Activated CD4-positive, alpha-beta memory T cell treated with anti-CD3 and anti-CD28 coated beads, Interleukin-2, amount 10 ng/mL, durations not matched to agents 7 days and 5 days (primary cell): Measurements from ENCODE around the gene EYS. TPM values are rescaled to one million over a fixed set of nuclear protein-coding genes. Genes with fewer than 3 reads are reported as not detected.
A peak's percentile ranks its signal among the peaks of the same experiment; 100 is the strongest.

Experiments
- CTCF ChIA-PET: fragments of 350-600 bp; sonication (Branson Sonifier 250); formaldehyde crosslinking; loops from one replicate; lab custom pipeline; 2021; ENCODE audit warnings: antibody characterized with exemption, inconsistent platforms; lab: Charles Lee
- POLR2A ChIA-PET: fragments of 350-600 bp; sonication (Branson Sonifier 250); formaldehyde crosslinking; loops from one replicate; lab custom pipeline; 2021; ENCODE audit warnings: antibody characterized with exemption; lab: Charles Lee
- DNase-seq: peaks from one replicate; pipeline ENCODE4 v3.0.0-alpha.2; 2020
- H3K27ac Mint-ChIP-seq: one replicate; pipeline ENCODE4 v1.8.0; 2021; ENCODE audit warnings: mild to moderate bottlenecking, mixed read lengths
- H3K27me3 Mint-ChIP-seq: one replicate; pipeline ENCODE4 v1.8.0; 2021; ENCODE audit warnings: mixed read lengths
- H3K36me3 Mint-ChIP-seq: one replicate; pipeline ENCODE4 v1.8.0; 2021; ENCODE audit warnings: low read depth, mixed read lengths
- H3K4me1 Mint-ChIP-seq: one replicate; pipeline ENCODE4 v1.8.0; 2021; ENCODE audit warnings: mixed read lengths
- H3K4me3 Mint-ChIP-seq: one replicate; pipeline ENCODE4 v1.8.0; 2021; ENCODE audit warnings: mild to moderate bottlenecking, mixed read lengths
- H3K9me3 Mint-ChIP-seq: one replicate; pipeline ENCODE4 v1.8.0; 2021; ENCODE audit warnings: mixed read lengths
- total RNA-seq, 2 experiments: library from RNA; stranded (reverse); gene quantifications; one replicate each; pipeline ENCODE4 v1.2.3, GENCODE V29; 2021

EYS gene
- total RNA-seq, 2 experiments from 2014 or later: not detected

- no peak overlapping the region for H3K27ac Mint-ChIP-seq
- ChIA-PET CTCF (no interaction called here), POLR2A (no interaction called here)
- H3K9me3 Mint-ChIP-seq: peaks cover 8% of the 10 kb centered on the region
- no peak overlapping the region for H3K4me3 Mint-ChIP-seq
- no peaks in the 10 kb centered on the region for H3K36me3 Mint-ChIP-seq
- H3K27me3 Mint-ChIP-seq: no peaks in the 10 kb centered on the region
- H3K4me1 Mint-ChIP-seq: no peaks in the 10 kb centered on the region
- no peak for DNase-seq
Measured at GRCh38 chr6:64428186-64428585, 1278.8 kb downstream of the EYS start.

GRCh38 chr6:64415926-64416325 lies 1291.1 kb downstream of the EYS start:
- Mint-ChIP-seq H3K9me3 (peaks cover 12% of the 10 kb centered on the region), H3K27me3 (no peaks in the 10 kb centered on the region), H3K27ac (no peak overlapping the region), H3K4me3 (no peak overlapping the region), H3K36me3 (no peaks in the 10 kb centered on the region), H3K4me1 (no peaks in the 10 kb centered on the region)
- ChIA-PET POLR2A (no interaction called here), CTCF (no interaction called here)
- DNase-seq: no peak

GRCh38 chr6:64411226-64411625 lies 1295.8 kb downstream of the EYS start:
- no peaks in the 10 kb centered on the region for H3K4me1 Mint-ChIP-seq
- H3K4me3 Mint-ChIP-seq: no peak overlapping the region
- no peak for DNase-seq
- peaks cover 3% of the 10 kb centered on the region for H3K9me3 Mint-ChIP-seq
- H3K36me3 Mint-ChIP-seq: no peaks in the 10 kb centered on the region
- no peak overlapping the region for H3K27ac Mint-ChIP-seq
- ChIA-PET CTCF (no interaction called here), POLR2A (no interaction called here)
- H3K27me3 Mint-ChIP-seq: no peaks in the 10 kb centered on the region

DNA sequence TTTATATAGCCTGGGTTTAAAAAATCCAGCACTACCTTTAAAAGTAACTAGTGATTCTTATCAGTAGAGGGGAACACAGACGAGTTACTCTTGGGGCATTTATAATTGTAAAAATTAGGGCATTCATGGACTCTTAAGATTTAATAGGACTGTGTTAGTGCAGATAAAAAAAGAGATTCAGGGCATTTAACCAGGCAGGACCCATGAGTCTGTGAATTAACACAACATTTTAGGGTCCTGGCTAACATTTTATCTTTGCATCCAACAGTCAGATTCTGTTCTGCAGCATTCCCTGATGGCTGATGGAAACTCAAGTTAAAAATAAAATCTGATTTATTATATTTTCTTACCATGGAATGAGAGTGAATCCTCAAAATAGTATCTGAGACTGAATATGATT lies 1297.1 kb downstream of the EYS start:
- no peak for DNase-seq
- H3K27me3 Mint-ChIP-seq: no peaks in the 10 kb centered on the region
- no peaks in the 10 kb centered on the region for H3K4me1 Mint-ChIP-seq
- CTCF ChIA-PET: no interaction called here
- peaks cover 5% of the 10 kb centered on the region for H3K9me3 Mint-ChIP-seq
- no peak overlapping the region for H3K27ac Mint-ChIP-seq
- H3K4me3 Mint-ChIP-seq: no peak overlapping the region
- no peaks in the 10 kb centered on the region for H3K36me3 Mint-ChIP-seq
- POLR2A ChIA-PET: no interaction called here

GRCh38 chr6:64404396-64404795 lies 1302.6 kb downstream of the EYS start:
- no peaks in the 10 kb centered on the region for H3K36me3 Mint-ChIP-seq
- peaks cover 5% of the 10 kb centered on the region for H3K9me3 Mint-ChIP-seq
- H3K4me1 Mint-ChIP-seq: no peaks in the 10 kb centered on the region
- H3K27ac Mint-ChIP-seq: no peak overlapping the region
- CTCF ChIA-PET: no interaction called here
- H3K27me3 Mint-ChIP-seq: no peaks in the 10 kb centered on the region
- no peak overlapping the region for H3K4me3 Mint-ChIP-seq
- no peak for DNase-seq
- POLR2A ChIA-PET: interaction anchor here (0.6 kb wide), 1 partner anchor 1157 kb away, joined by 3 read pairs; no protein-coding TSS in a partner anchor

GRCh38 chr6:64383277-64383676 lies 1323.7 kb downstream of the EYS start:
- Mint-ChIP-seq H3K27ac (no peak overlapping the region), H3K27me3 (no peaks in the 10 kb centered on the region), H3K9me3 (no peaks in the 10 kb centered on the region), H3K4me3 (no peak overlapping the region), H3K4me1 (no peaks in the 10 kb centered on the region), H3K36me3 (no peaks in the 10 kb centered on the region)
- POLR2A ChIA-PET: no interaction called here
- CTCF ChIA-PET: no interaction called here
- no peak for DNase-seq

GRCh38 chr6:64376394-64376793 lies 1330.6 kb downstream of the EYS start:
- DNase-seq: no peak
- H3K27ac Mint-ChIP-seq: no peak overlapping the region
- ChIA-PET POLR2A (no interaction called here), CTCF (no interaction called here)
- H3K27me3 Mint-ChIP-seq: no peaks in the 10 kb centered on the region
- H3K4me3 Mint-ChIP-seq: no peak overlapping the region
- H3K36me3 Mint-ChIP-seq: no peaks in the 10 kb centered on the region
- peaks cover 9% of the 10 kb centered on the region for H3K9me3 Mint-ChIP-seq
- H3K4me1 Mint-ChIP-seq: no peaks in the 10 kb centered on the region

DNA sequence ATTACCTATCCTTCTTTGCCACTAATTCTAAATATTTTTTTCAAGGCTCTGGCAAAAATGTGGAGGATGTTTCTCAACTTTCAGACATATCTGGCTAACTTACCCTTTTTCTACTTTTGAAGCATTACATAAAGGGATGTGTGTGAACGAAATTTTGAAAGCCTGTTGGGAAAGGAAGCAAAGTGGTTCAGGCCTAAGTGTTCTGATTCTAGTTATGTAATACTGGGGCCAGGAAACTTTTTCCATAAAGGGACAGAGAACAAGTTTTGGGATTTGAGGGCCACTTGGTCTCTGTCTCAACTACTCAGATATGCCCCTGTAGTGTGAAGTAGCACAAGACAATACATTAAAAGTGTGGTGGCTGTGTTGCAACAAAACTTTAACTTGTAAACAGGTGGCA lies 1349.6 kb downstream of the EYS start:
- POLR2A ChIA-PET: no interaction called here
- H3K27me3 Mint-ChIP-seq: no peaks in the 10 kb centered on the region
- no peak overlapping the region for H3K27ac Mint-ChIP-seq
- H3K9me3 Mint-ChIP-seq: peaks cover 10% of the 10 kb centered on the region
- no peaks in the 10 kb centered on the region for H3K4me1 Mint-ChIP-seq
- H3K36me3 Mint-ChIP-seq: no peaks in the 10 kb centered on the region
- CTCF ChIA-PET: no interaction called here
- H3K4me3 Mint-ChIP-seq: no peak overlapping the region
- no peak for DNase-seq

DNA sequence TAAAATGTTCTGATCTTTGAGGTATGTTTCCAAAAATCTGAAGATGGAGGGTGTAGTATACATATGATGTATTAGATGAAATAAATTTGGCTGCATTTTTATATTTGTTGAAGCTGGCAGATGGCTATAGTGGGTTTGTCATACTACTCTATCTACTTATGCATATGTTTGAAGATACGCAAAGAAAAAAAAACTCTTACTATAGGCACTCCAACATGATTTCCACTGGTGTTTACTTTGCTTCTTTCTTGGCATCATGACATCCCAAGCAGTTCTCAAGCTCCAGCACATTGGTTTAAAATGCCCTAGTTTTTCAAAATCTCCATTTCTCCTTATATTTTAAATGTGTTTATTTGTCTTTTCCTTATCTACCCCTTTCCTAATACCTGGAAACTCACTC lies 1359.6 kb downstream of the EYS start:
- ChIA-PET POLR2A (no interaction called here), CTCF (no interaction called here)
- no peaks in the 10 kb centered on the region for H3K36me3 Mint-ChIP-seq
- DNase-seq: no peak
- no peak overlapping the region for H3K27ac Mint-ChIP-seq
- no peaks in the 10 kb centered on the region for H3K9me3 Mint-ChIP-seq
- no peaks in the 10 kb centered on the region for H3K27me3 Mint-ChIP-seq
- no peak overlapping the region for H3K4me3 Mint-ChIP-seq
- no peaks in the 10 kb centered on the region for H3K4me1 Mint-ChIP-seq

GRCh38 chr6:64335195-64335594 lies 1371.8 kb downstream of the EYS start:
- POLR2A ChIA-PET: no interaction called here
- Mint-ChIP-seq H3K4me3 (no peak overlapping the region), H3K36me3 (no peaks in the 10 kb centered on the region), H3K4me1 (no peaks in the 10 kb centered on the region), H3K9me3 (peaks cover 15% of the 10 kb centered on the region), H3K27ac (no peak overlapping the region), H3K27me3 (no peaks in the 10 kb centered on the region)
- CTCF ChIA-PET: no interaction called here
- no peak for DNase-seq

- Mint-ChIP-seq H3K9me3 (peaks cover 15% of the 10 kb centered on the region), H3K4me3 (no peak overlapping the region), H3K36me3 (no peaks in the 10 kb centered on the region), H3K27me3 (no peaks in the 10 kb centered on the region), H3K4me1 (no peaks in the 10 kb centered on the region), H3K27ac (no peak overlapping the region)
- DNase-seq: no peak
- ChIA-PET CTCF (no interaction called here), POLR2A (no interaction called here)
Measured at GRCh38 chr6:64334636-64335035, 1372.4 kb downstream of the EYS start.

DNA sequence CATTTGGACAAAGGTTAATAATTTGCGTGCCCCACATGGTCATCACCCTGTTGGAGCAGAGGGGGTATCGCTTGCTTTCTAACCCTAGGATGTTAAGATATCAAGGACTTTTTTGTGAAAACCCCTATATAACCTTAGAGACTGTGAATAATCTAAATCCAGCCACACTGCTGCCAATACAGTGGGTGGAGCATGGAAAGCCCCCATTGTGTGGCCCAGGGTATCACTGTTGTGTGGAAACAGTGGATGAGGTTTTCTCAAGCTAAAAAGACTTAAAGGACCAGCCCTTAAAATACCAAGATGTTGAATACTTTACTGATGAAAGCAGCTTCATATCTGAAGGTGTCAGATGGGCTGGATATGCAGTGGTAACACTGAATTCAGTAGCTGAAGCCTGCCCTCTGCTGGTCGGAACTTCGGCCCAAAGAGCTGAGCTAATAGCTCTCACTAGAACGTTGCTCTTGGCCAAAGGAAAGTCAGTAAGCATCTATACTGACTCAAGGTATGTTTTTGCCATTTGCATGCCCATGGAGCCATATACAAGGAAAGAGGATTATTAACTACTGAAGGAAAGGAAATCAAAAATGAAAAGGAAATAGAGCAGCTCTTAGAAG lies 1376.2 kb downstream of the EYS start:
- H3K27ac Mint-ChIP-seq: no peak overlapping the region
- ChIA-PET POLR2A (no interaction called here), CTCF (interaction anchor here (0.8 to 1.5 kb wide), 3 partner anchors 13 to 979 kb away, joined by 3 to 5 read pairs (median 3); no protein-coding TSS in a partner anchor)
- DNase-seq: peak; percentile 34
- H3K4me1 Mint-ChIP-seq: no peaks in the 10 kb centered on the region
- no peak overlapping the region for H3K4me3 Mint-ChIP-seq
- no peaks in the 10 kb centered on the region for H3K36me3 Mint-ChIP-seq
- peaks cover 9% of the 10 kb centered on the region for H3K9me3 Mint-ChIP-seq
- no peaks in the 10 kb centered on the region for H3K27me3 Mint-ChIP-seq

DNA sequence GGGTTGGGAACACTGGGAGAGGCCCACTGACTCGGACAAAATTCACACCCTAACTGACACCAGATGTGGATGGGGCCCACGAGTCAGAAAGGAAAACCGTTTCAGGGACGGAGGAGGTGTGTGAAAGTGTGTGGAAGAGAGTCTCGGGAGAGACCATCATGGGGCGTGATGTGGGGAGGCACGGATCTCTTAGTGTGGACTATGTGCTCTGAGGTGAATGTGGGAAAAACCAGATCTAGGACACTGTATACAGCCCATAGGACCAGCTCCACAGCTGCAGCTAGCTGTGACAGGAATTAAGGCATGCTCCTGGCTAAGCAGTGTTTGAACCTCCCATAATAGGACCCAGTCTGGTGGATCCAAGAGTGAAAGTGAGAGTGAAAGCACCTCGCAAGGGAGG lies 1380.1 kb downstream of the EYS start:
- Mint-ChIP-seq H3K36me3 (no peaks in the 10 kb centered on the region), H3K4me3 (no peak overlapping the region), H3K27me3 (no peaks in the 10 kb centered on the region), H3K27ac (no peak overlapping the region), H3K4me1 (no peaks in the 10 kb centered on the region), H3K9me3 (peaks cover 9% of the 10 kb centered on the region)
- POLR2A ChIA-PET: no interaction called here
- DNase-seq: no peak
- CTCF ChIA-PET: no interaction called here

- H3K4me1 Mint-ChIP-seq: no peaks in the 10 kb centered on the region
- no peaks in the 10 kb centered on the region for H3K36me3 Mint-ChIP-seq
Measured at GRCh38 chr6:64325093-64325492, 1381.9 kb downstream of the EYS start.

More at GRCh38 chr6:64325093-64325492, 1381.9 kb downstream of the EYS start:
- Mint-ChIP-seq H3K27me3 (no peaks in the 10 kb centered on the region), H3K27ac (no peak overlapping the region), H3K9me3 (peaks cover 9% of the 10 kb centered on the region), H3K4me3 (no peak overlapping the region)
- ChIA-PET POLR2A (no interaction called here), CTCF (no interaction called here)
- no peak for DNase-seq
